ENCODE results near the gene GPR37L1.

DNA sequence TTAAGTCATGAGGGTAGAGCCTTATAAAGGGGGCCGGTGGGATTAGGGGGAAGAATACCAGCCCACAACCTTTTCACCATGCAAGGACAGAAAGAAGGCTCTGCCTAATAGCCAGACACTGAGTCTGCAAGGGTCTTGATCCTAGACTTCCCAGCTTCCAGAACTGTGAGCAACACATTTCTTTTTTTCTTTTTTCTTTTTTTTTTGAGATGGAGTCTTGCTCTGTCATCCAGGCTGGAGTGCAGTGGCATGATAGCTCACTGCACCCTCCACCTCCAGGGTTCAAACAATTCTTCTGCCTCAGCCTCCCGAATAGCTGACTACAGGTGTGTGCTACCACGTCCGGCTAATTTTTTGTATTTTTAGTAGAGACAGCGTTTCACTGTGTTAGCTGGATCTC is 23.6 kb downstream of the GPR37L1 start:
- TF ChIP-seq, protein P1, sequence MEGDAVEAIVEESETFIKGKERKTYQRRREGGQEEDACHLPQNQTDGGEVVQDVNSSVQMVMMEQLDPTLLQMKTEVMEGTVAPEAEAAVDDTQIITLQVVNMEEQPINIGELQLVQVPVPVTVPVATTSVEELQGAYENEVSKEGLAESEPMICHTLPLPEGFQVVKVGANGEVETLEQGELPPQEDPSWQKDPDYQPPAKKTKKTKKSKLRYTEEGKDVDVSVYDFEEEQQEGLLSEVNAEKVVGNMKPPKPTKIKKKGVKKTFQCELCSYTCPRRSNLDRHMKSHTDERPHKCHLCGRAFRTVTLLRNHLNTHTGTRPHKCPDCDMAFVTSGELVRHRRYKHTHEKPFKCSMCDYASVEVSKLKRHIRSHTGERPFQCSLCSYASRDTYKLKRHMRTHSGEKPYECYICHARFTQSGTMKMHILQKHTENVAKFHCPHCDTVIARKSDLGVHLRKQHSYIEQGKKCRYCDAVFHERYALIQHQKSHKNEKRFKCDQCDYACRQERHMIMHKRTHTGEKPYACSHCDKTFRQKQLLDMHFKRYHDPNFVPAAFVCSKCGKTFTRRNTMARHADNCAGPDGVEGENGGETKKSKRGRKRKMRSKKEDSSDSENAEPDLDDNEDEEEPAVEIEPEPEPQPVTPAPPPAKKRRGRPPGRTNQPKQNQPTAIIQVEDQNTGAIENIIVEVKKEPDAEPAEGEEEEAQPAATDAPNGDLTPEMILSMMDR (IDR thresholded peaks at IDR 0.05) = no peak
- TF ChIP-seq ZFX (IDR thresholded peaks at IDR 0.05; ENCODE audit: borderline replicate concordance) = no peak

All from 22Rv1 (cell line).